ENCODE results near the gene DHPS. TPM values are rescaled to one million over a fixed set of nuclear protein-coding genes. Genes with fewer than 3 reads are reported as not detected.
A peak's percentile ranks its signal among the peaks of the same experiment; 100 is the strongest.
"Not testable (repeated sequence)": the region's sequence is repeated elsewhere in the genome, so short reads cannot be mapped to it uniquely, and the experiment has no call there.

The DHPS gene
- 100 to 1,000 TPM; 106 to 113 TPM for total RNA-seq

- no peaks in the 10 kb centered on the region for H3K27me3 Mint-ChIP-seq
- ChIA-PET POLR2A (interaction anchor here (0.6 to 3.2 kb wide), 21 partner anchors 9 to 186 kb away, joined by 3 to 23 read pairs (median 5); partner anchors contain the start of genes FBXW9, JUNB, MAN2B1 and TNPO2), CTCF (interaction anchor here (0.7 to 1.9 kb wide), 10 partner anchors 9 to 284 kb away, joined by 3 to 11 read pairs (median 4); partner anchors contain the start of genes FBXW9 and TNPO2)
- peak within 1 kb of the TSS; percentile 95 for H3K27ac Mint-ChIP-seq
- peaks cover 28% of the 10 kb centered on the region for H3K4me1 Mint-ChIP-seq
- peak within 1 kb of the TSS; percentile 94 for H3K4me3 Mint-ChIP-seq
- no peaks in the 10 kb centered on the region for H3K9me3 Mint-ChIP-seq
- DNase-seq: peak; percentile 94
- H3K36me3 Mint-ChIP-seq (ENCODE audit: low read depth): peaks cover 33% of the 10 kb centered on the region
These were observed at the start of gene DHPS for GRCh38 chr19:12681074-12681987. Gene DHPS, minus strand, starts transcription at chr19:12681880. Its CDS starts 114 bp downstream, at chr19:12681766.

- no peaks in the 10 kb centered on the region for H3K9me3 Mint-ChIP-seq
- POLR2A ChIA-PET: interaction anchor here (1.0 to 10.1 kb wide), 3 partner anchors 11 to 36 kb away, joined by 3 to 250 read pairs (median 6); partner anchors contain the start of gene TNPO2
- CTCF ChIA-PET: interaction anchor here (1.1 to 1.3 kb wide), 2 partner anchors 27 to 37 kb away, joined by 3 to 4 read pairs; no protein-coding TSS in a partner anchor
- peaks cover 60% of the 10 kb centered on the region for H3K36me3 Mint-ChIP-seq (ENCODE audit: low read depth)
- no peak overlapping the region for H3K27ac Mint-ChIP-seq
- H3K4me3 Mint-ChIP-seq: no peak overlapping the region
- H3K27me3 Mint-ChIP-seq: no peaks in the 10 kb centered on the region
- DNase-seq: no peak
- peaks cover 37% of the 10 kb centered on the region for H3K4me1 Mint-ChIP-seq
These were observed 49.7 kb upstream of the DHPS start for GRCh38 chr19:12731337-12731736.

GRCh38 chr19:12730064-12730463, 48.4 kb upstream of the DHPS start:
- DNase-seq: no peak
- H3K36me3 Mint-ChIP-seq (ENCODE audit: low read depth): peaks cover 61% of the 10 kb centered on the region
- POLR2A ChIA-PET: interaction anchor here (10.1 kb wide), 1 partner anchor 10 kb away, joined by 250 read pairs; the partner anchor contains the start of gene TNPO2
- no peak overlapping the region for H3K4me3 Mint-ChIP-seq
- peaks cover 31% of the 10 kb centered on the region for H3K4me1 Mint-ChIP-seq
- no peak overlapping the region for H3K27ac Mint-ChIP-seq
- CTCF ChIA-PET: interaction anchor here (0.6 kb wide), 2 partner anchors 247 to 1604 kb away, joined by 3 read pairs; no protein-coding TSS in a partner anchor
- no peaks in the 10 kb centered on the region for H3K27me3 Mint-ChIP-seq
- H3K9me3 Mint-ChIP-seq: no peaks in the 10 kb centered on the region

GRCh38 chr19:12727745-12728433, 46.2 kb upstream of the DHPS start:
- ChIA-PET POLR2A (no interaction called here), CTCF (interaction anchor here (0.7 to 1.3 kb wide), 2 partner anchors 30 to 98 kb away, joined by 3 to 4 read pairs; no protein-coding TSS in a partner anchor)
- Mint-ChIP-seq H3K27ac (no peak overlapping the region), H3K27me3 (no peaks in the 10 kb centered on the region), H3K9me3 (no peaks in the 10 kb centered on the region), H3K4me3 (no peak overlapping the region), H3K4me1 (peaks cover 33% of the 10 kb centered on the region), H3K36me3 (ENCODE audit: low read depth) (peaks cover 50% of the 10 kb centered on the region)
- DNase-seq: no peak

GRCh38 chr19:12726988-12727316, 45.3 kb upstream of the DHPS start:
- H3K36me3 Mint-ChIP-seq (ENCODE audit: low read depth): peaks cover 44% of the 10 kb centered on the region
- H3K4me1 Mint-ChIP-seq: peaks cover 26% of the 10 kb centered on the region
- ChIA-PET POLR2A (interaction anchor here (0.9 to 1.2 kb wide), 2 partner anchors 8 to 164 kb away, joined by 3 to 4 read pairs; partner anchors contain the start of gene GCDH), CTCF (interaction anchor here (0.6 to 1.3 kb wide), 4 partner anchors 30 to 1386 kb away, joined by 3 to 4 read pairs (median 4); partner anchors contain the start of gene FBXW9)
- no peaks in the 10 kb centered on the region for H3K9me3 Mint-ChIP-seq
- no peak for DNase-seq
- H3K27ac Mint-ChIP-seq: no peak overlapping the region
- no peak overlapping the region for H3K4me3 Mint-ChIP-seq
- H3K27me3 Mint-ChIP-seq: no peaks in the 10 kb centered on the region

GRCh38 chr19:12725612-12726011, 43.9 kb upstream of the DHPS start:
- CTCF ChIA-PET: interaction anchor here (1.4 to 7.0 kb wide), 2 partner anchors 8 to 32 kb away, joined by 6 to 53 read pairs; partner anchors contain the start of gene TRIR
- POLR2A ChIA-PET: interaction anchor here (1.0 to 1.2 kb wide), 2 partner anchors 7 to 8 kb away, joined by 3 to 4 read pairs; no protein-coding TSS in a partner anchor
- not testable (repeated sequence) for H3K4me3 Mint-ChIP-seq, H3K27me3 Mint-ChIP-seq, H3K27ac Mint-ChIP-seq, H3K9me3 Mint-ChIP-seq, DNase-seq
- H3K36me3 Mint-ChIP-seq (ENCODE audit: low read depth): peaks cover 46% of the 10 kb centered on the region
- peaks cover 30% of the 10 kb centered on the region for H3K4me1 Mint-ChIP-seq

- H3K4me1 Mint-ChIP-seq: peaks cover 36% of the 10 kb centered on the region
- H3K4me3 Mint-ChIP-seq: peak within 1 kb of the TSS; percentile 92
- CTCF ChIA-PET: interaction anchor here (0.6 to 7.0 kb wide), 9 partner anchors 10 to 161 kb away, joined by 3 to 53 read pairs (median 6); partner anchors contain the start of genes DHPS and TRIR
- POLR2A ChIA-PET: interaction anchor here (0.9 to 9.4 kb wide), 15 partner anchors 11 to 191 kb away, joined by 3 to 250 read pairs (median 6); partner anchors contain the start of genes DHPS, FBXW9, GCDH and GET3
- DNase-seq: peak; percentile 79
- no peaks in the 10 kb centered on the region for H3K27me3 Mint-ChIP-seq
- no peaks in the 10 kb centered on the region for H3K9me3 Mint-ChIP-seq
- H3K27ac Mint-ChIP-seq: peak within 1 kb of the TSS; percentile 85
- H3K36me3 Mint-ChIP-seq (ENCODE audit: low read depth): peaks cover 34% of the 10 kb centered on the region
These were observed 42.2 kb upstream of the DHPS start, which contains the start of gene TNPO2 for GRCh38 chr19:12723641-12724426. Gene TNPO2, minus strand, starts transcription at chr19:12723932. Its CDS starts 2,955 bp downstream, at chr19:12720977.

- Mint-ChIP-seq H3K4me1 (peaks cover 41% of the 10 kb centered on the region), H3K27ac (peak overlapping the region; percentile 85), H3K36me3 (ENCODE audit: low read depth) (peaks cover 34% of the 10 kb centered on the region), H3K4me3 (peak overlapping the region; percentile 92), H3K27me3 (no peaks in the 10 kb centered on the region), H3K9me3 (no peaks in the 10 kb centered on the region)
- no peak for DNase-seq
- CTCF ChIA-PET: interaction anchor here (0.5 to 7.0 kb wide), 10 partner anchors 10 to 162 kb away, joined by 3 to 53 read pairs (median 6); partner anchors contain the start of genes DHPS and TRIR
- POLR2A ChIA-PET: interaction anchor here (0.7 to 9.4 kb wide), 15 partner anchors 12 to 191 kb away, joined by 3 to 250 read pairs (median 6); partner anchors contain the start of genes DHPS, FBXW9, GCDH and GET3
These were observed 41.6 kb upstream of the DHPS start for GRCh38 chr19:12723381-12723640.

GRCh38 chr19:12722566-12723380, 41.1 kb upstream of the DHPS start:
- peak overlapping the region; percentile 92 for H3K4me3 Mint-ChIP-seq
- ChIA-PET CTCF (interaction anchor here (0.5 to 7.0 kb wide), 14 partner anchors 11 to 1092 kb away, joined by 3 to 53 read pairs (median 5); partner anchors contain the start of genes DHPS, FBXW9, GET3 and TRIR), POLR2A (interaction anchor here (0.7 to 9.4 kb wide), 15 partner anchors 12 to 560 kb away, joined by 3 to 250 read pairs (median 6); partner anchors contain the start of genes DHPS, FBXW9, GCDH and GET3)
- no peaks in the 10 kb centered on the region for H3K27me3 Mint-ChIP-seq
- no peaks in the 10 kb centered on the region for H3K9me3 Mint-ChIP-seq
- H3K4me1 Mint-ChIP-seq: peaks cover 41% of the 10 kb centered on the region
- H3K36me3 Mint-ChIP-seq (ENCODE audit: low read depth): peaks cover 30% of the 10 kb centered on the region
- H3K27ac Mint-ChIP-seq: peak overlapping the region; percentile 85
- DNase-seq: peak; percentile 95

GRCh38 chr19:12721656-12722565, 40.2 kb upstream of the DHPS start:
- peak overlapping the region; percentile 86 for H3K27ac Mint-ChIP-seq
- peaks cover 28% of the 10 kb centered on the region for H3K36me3 Mint-ChIP-seq (ENCODE audit: low read depth)
- DNase-seq: peak; percentile 62
- H3K4me1 Mint-ChIP-seq: peaks cover 42% of the 10 kb centered on the region
- CTCF ChIA-PET: interaction anchor here (0.6 to 7.0 kb wide), 15 partner anchors 12 to 1093 kb away, joined by 3 to 53 read pairs (median 4); partner anchors contain the start of genes DHPS, FBXW9, GET3 and TRIR
- H3K27me3 Mint-ChIP-seq: no peaks in the 10 kb centered on the region
- POLR2A ChIA-PET: interaction anchor here (1.2 to 9.4 kb wide), 10 partner anchors 13 to 559 kb away, joined by 3 to 250 read pairs (median 12); partner anchors contain the start of genes DHPS, FBXW9, GET3 and JUNB
- no peaks in the 10 kb centered on the region for H3K9me3 Mint-ChIP-seq
- H3K4me3 Mint-ChIP-seq: peak overlapping the region; percentile 92

Data from activated CD4-positive, alpha-beta memory T cell treated with anti-CD3 and anti-CD28 coated beads, Interleukin-2, amount 10 ng/mL, durations not matched to agents 7 days and 5 days (primary cell).